ENCODE data around the gene GSTO1.
"Not testable (repeated sequence)": the region's sequence is repeated elsewhere in the genome, so short reads cannot be mapped to it uniquely, and the experiment has no call there.

Gene GSTO1

GRCh38 chr10:104232613-104233102, 22.0 kb upstream of the GSTO1 start:
- Histone ChIP-seq H3K9ac (ENCODE audit: low read depth in 1 of 2, low read length in 2 of 2) (peak overlapping the region in 1 of 2 donors; percentile 78), H3K36me3 (ENCODE audit: control insufficient read depth in 1 of 2, insufficient read depth in 2 of 2, low read length in 2 of 2) (no peaks in the 10 kb centered on the region), H3K27me3 (ENCODE audit: control insufficient read depth in 1 of 2, insufficient read depth in 2 of 2, low read length in 2 of 2) (no peaks in the 10 kb centered on the region), H3K4me3 (ENCODE audit: low read depth in 1 of 2, low read length in 2 of 2) (peak overlapping the region; percentile 85 to 96), H3K4me1 (ENCODE audit: control insufficient read depth in 1 of 2, insufficient read depth in 2 of 2, low read length in 2 of 2) (peaks cover 5 to 7% of the 10 kb centered on the region in 2 donors), H3K9me3 (ENCODE audit: control insufficient read depth in 1 of 2, low read length in 2 of 2) (peaks cover 0 to 7% of the 10 kb centered on the region in 2 donors), H3K27ac (ENCODE audit: low read depth, low read length) (no peak overlapping the region)

GRCh38 chr10:104233817-104234216, 20.9 kb upstream of the GSTO1 start:
- Histone ChIP-seq H3K4me3 (ENCODE audit: low read depth in 1 of 2, low read length in 2 of 2) (no peak overlapping the region), H3K9me3 (ENCODE audit: control insufficient read depth in 1 of 2, low read length in 2 of 2) (peaks cover 0 to 7% of the 10 kb centered on the region in 2 donors), H3K27ac (ENCODE audit: low read depth, low read length) (no peak overlapping the region), H3K36me3 (ENCODE audit: control insufficient read depth in 1 of 2, insufficient read depth in 2 of 2, low read length in 2 of 2) (no peaks in the 10 kb centered on the region), H3K27me3 (ENCODE audit: control insufficient read depth in 1 of 2, insufficient read depth in 2 of 2, low read length in 2 of 2) (no peaks in the 10 kb centered on the region), H3K9ac (ENCODE audit: low read depth in 1 of 2, low read length in 2 of 2) (no peak overlapping the region), H3K4me1 (ENCODE audit: control insufficient read depth in 1 of 2, insufficient read depth in 2 of 2, low read length in 2 of 2) (peaks cover 5 to 7% of the 10 kb centered on the region in 2 donors)

GRCh38 chr10:104234934-104235333, 19.8 kb upstream of the GSTO1 start:
- no peaks in the 10 kb centered on the region for H3K27me3 ChIP-seq (ENCODE audit: control insufficient read depth in 1 of 2, insufficient read depth in 2 of 2, low read length in 2 of 2)
- H3K27ac ChIP-seq (ENCODE audit: low read depth, low read length), result no peak overlapping the region
- peaks cover 5 to 7% of the 10 kb centered on the region in 2 donors for H3K4me1 ChIP-seq (ENCODE audit: control insufficient read depth in 1 of 2, insufficient read depth in 2 of 2, low read length in 2 of 2)
- H3K9ac ChIP-seq (ENCODE audit: low read depth in 1 of 2, low read length in 2 of 2), result no peak overlapping the region
- H3K9me3 ChIP-seq (ENCODE audit: control insufficient read depth in 1 of 2, low read length in 2 of 2), result peaks cover 0 to 7% of the 10 kb centered on the region in 2 donors
- no peaks in the 10 kb centered on the region for H3K36me3 ChIP-seq (ENCODE audit: control insufficient read depth in 1 of 2, insufficient read depth in 2 of 2, low read length in 2 of 2)
- H3K4me3 ChIP-seq (ENCODE audit: low read depth in 1 of 2, low read length in 2 of 2), result no peak overlapping the region

GRCh38 chr10:104235801-104236200, 18.9 kb upstream of the GSTO1 start:
- Histone ChIP-seq H3K27ac (ENCODE audit: low read depth, low read length) (no peak overlapping the region), H3K4me3 (ENCODE audit: low read depth in 1 of 2, low read length in 2 of 2) (no peak overlapping the region), H3K4me1 (ENCODE audit: control insufficient read depth in 1 of 2, insufficient read depth in 2 of 2, low read length in 2 of 2) (peaks cover 5 to 7% of the 10 kb centered on the region in 2 donors), H3K9me3 (ENCODE audit: control insufficient read depth in 1 of 2, low read length in 2 of 2) (peaks cover 0 to 7% of the 10 kb centered on the region in 2 donors), H3K27me3 (ENCODE audit: control insufficient read depth in 1 of 2, insufficient read depth in 2 of 2, low read length in 2 of 2) (no peaks in the 10 kb centered on the region), H3K9ac (ENCODE audit: low read depth in 1 of 2, low read length in 2 of 2) (no peak overlapping the region), H3K36me3 (ENCODE audit: control insufficient read depth in 1 of 2, insufficient read depth in 2 of 2, low read length in 2 of 2) (no peaks in the 10 kb centered on the region)

GRCh38 chr10:104240078-104240477, 14.6 kb upstream of the GSTO1 start:
- H3K4me1 ChIP-seq (ENCODE audit: control insufficient read depth in 1 of 2, insufficient read depth in 2 of 2, low read length in 2 of 2), result no peaks in the 10 kb centered on the region
- no peak overlapping the region for H3K9ac ChIP-seq (ENCODE audit: low read depth in 1 of 2, low read length in 2 of 2)
- no peaks in the 10 kb centered on the region for H3K27me3 ChIP-seq (ENCODE audit: control insufficient read depth in 1 of 2, insufficient read depth in 2 of 2, low read length in 2 of 2)
- peaks cover 0 to 3% of the 10 kb centered on the region in 2 donors for H3K9me3 ChIP-seq (ENCODE audit: control insufficient read depth in 1 of 2, low read length in 2 of 2)
- H3K4me3 ChIP-seq (ENCODE audit: low read depth in 1 of 2, low read length in 2 of 2), result no peak overlapping the region
- no peak overlapping the region for H3K27ac ChIP-seq (ENCODE audit: low read depth, low read length)
- no peaks in the 10 kb centered on the region for H3K36me3 ChIP-seq (ENCODE audit: control insufficient read depth in 1 of 2, insufficient read depth in 2 of 2, low read length in 2 of 2)

GRCh38 chr10:104242545-104242944, 12.1 kb upstream of the GSTO1 start:
- Histone ChIP-seq H3K27ac (ENCODE audit: low read depth, low read length) (no peak overlapping the region), H3K9ac (ENCODE audit: low read depth in 1 of 2, low read length in 2 of 2) (no peak overlapping the region), H3K4me1 (ENCODE audit: control insufficient read depth in 1 of 2, insufficient read depth in 2 of 2, low read length in 2 of 2) (no peaks in the 10 kb centered on the region), H3K9me3 (ENCODE audit: control insufficient read depth in 1 of 2, low read length in 2 of 2) (peaks cover 0 to 6% of the 10 kb centered on the region in 2 donors), H3K27me3 (ENCODE audit: control insufficient read depth in 1 of 2, insufficient read depth in 2 of 2, low read length in 2 of 2) (no peaks in the 10 kb centered on the region), H3K36me3 (ENCODE audit: control insufficient read depth in 1 of 2, insufficient read depth in 2 of 2, low read length in 2 of 2) (no peaks in the 10 kb centered on the region), H3K4me3 (ENCODE audit: low read depth in 1 of 2, low read length in 2 of 2) (no peak overlapping the region)

- H3K9ac ChIP-seq (ENCODE audit: low read depth in 1 of 2, low read length in 2 of 2); H3K4me3 ChIP-seq (ENCODE audit: low read depth in 1 of 2, low read length in 2 of 2); H3K27ac ChIP-seq (ENCODE audit: low read depth, low read length); H3K4me1 ChIP-seq (ENCODE audit: control insufficient read depth in 1 of 2, insufficient read depth in 2 of 2, low read length in 2 of 2); H3K9me3 ChIP-seq (ENCODE audit: control insufficient read depth in 1 of 2, low read length in 2 of 2); H3K36me3 ChIP-seq (ENCODE audit: control insufficient read depth in 1 of 2, insufficient read depth in 2 of 2, low read length in 2 of 2); H3K27me3 ChIP-seq (ENCODE audit: control insufficient read depth in 1 of 2, insufficient read depth in 2 of 2, low read length in 2 of 2): not testable (repeated sequence)
These were observed 11.7 kb upstream of the GSTO1 start for GRCh38 chr10:104243009-104243408.

- Histone ChIP-seq H3K4me1 (ENCODE audit: control insufficient read depth in 1 of 2, insufficient read depth in 2 of 2, low read length in 2 of 2) (no peaks in the 10 kb centered on the region), H3K9ac (ENCODE audit: low read depth in 1 of 2, low read length in 2 of 2) (no peak overlapping the region), H3K4me3 (ENCODE audit: low read depth in 1 of 2, low read length in 2 of 2) (no peak overlapping the region), H3K27me3 (ENCODE audit: control insufficient read depth in 1 of 2, insufficient read depth in 2 of 2, low read length in 2 of 2) (no peaks in the 10 kb centered on the region), H3K36me3 (ENCODE audit: control insufficient read depth in 1 of 2, insufficient read depth in 2 of 2, low read length in 2 of 2) (no peaks in the 10 kb centered on the region), H3K9me3 (ENCODE audit: control insufficient read depth in 1 of 2, low read length in 2 of 2) (peaks cover 0 to 6% of the 10 kb centered on the region in 2 donors), H3K27ac (ENCODE audit: low read depth, low read length) (no peak overlapping the region)
These were observed 11.2 kb upstream of the GSTO1 start for GRCh38 chr10:104243512-104243911.

- H3K27me3 ChIP-seq (ENCODE audit: control insufficient read depth in 1 of 2, insufficient read depth in 2 of 2, low read length in 2 of 2), result no peaks in the 10 kb centered on the region
- H3K4me3 ChIP-seq (ENCODE audit: low read depth in 1 of 2, low read length in 2 of 2), result no peak overlapping the region
- H3K36me3 ChIP-seq (ENCODE audit: control insufficient read depth in 1 of 2, insufficient read depth in 2 of 2, low read length in 2 of 2), result no peaks in the 10 kb centered on the region
- H3K27ac ChIP-seq (ENCODE audit: low read depth, low read length), result no peak overlapping the region
- peaks cover 0 to 6% of the 10 kb centered on the region in 2 donors for H3K9me3 ChIP-seq (ENCODE audit: control insufficient read depth in 1 of 2, low read length in 2 of 2)
- H3K4me1 ChIP-seq (ENCODE audit: control insufficient read depth in 1 of 2, insufficient read depth in 2 of 2, low read length in 2 of 2), result peaks cover 0 to 3% of the 10 kb centered on the region in 2 donors
- no peak overlapping the region for H3K9ac ChIP-seq (ENCODE audit: low read depth in 1 of 2, low read length in 2 of 2)
These were observed 9.5 kb upstream of the GSTO1 start for GRCh38 chr10:104245066-104245632.

GRCh38 chr10:104246976-104247375, 7.7 kb upstream of the GSTO1 start:
- Histone ChIP-seq H3K9ac (ENCODE audit: low read depth in 1 of 2, low read length in 2 of 2) (no peak overlapping the region), H3K4me3 (ENCODE audit: low read depth in 1 of 2, low read length in 2 of 2) (no peak overlapping the region), H3K36me3 (ENCODE audit: control insufficient read depth in 1 of 2, insufficient read depth in 2 of 2, low read length in 2 of 2) (no peaks in the 10 kb centered on the region), H3K4me1 (ENCODE audit: control insufficient read depth in 1 of 2, insufficient read depth in 2 of 2, low read length in 2 of 2) (peaks cover under 1 to 8% of the 10 kb centered on the region in 2 donors), H3K9me3 (ENCODE audit: control insufficient read depth in 1 of 2, low read length in 2 of 2) (peaks cover 0 to 6% of the 10 kb centered on the region in 2 donors), H3K27me3 (ENCODE audit: control insufficient read depth in 1 of 2, insufficient read depth in 2 of 2, low read length in 2 of 2) (no peaks in the 10 kb centered on the region), H3K27ac (ENCODE audit: low read depth, low read length) (no peak overlapping the region)
